Stimulated activated CD8-positive, alpha-beta memory T cell treated with anti-CD3 and anti-CD28 coated beads, Interleukin-12 subunit alpha, Interleukin-12 subunit beta, amount 100 ng/mL, for 24 hours (primary cell): ENCODE results near the gene PEX16.
"Not testable (repeated sequence)": the region's sequence is repeated elsewhere in the genome, so short reads cannot be mapped to it uniquely, and the experiment has no call there.

Experiments
- DNase-seq: peaks from one replicate; pipeline ENCODE4 v3.0.0-alpha.2; 2020; ENCODE audit errors: extremely low read depth

PEX16 gene

GRCh38 chr11:45918331-45918941 is 759 bp upstream of the PEX16 start:
- peak; percentile 38 for DNase-seq

DNA sequence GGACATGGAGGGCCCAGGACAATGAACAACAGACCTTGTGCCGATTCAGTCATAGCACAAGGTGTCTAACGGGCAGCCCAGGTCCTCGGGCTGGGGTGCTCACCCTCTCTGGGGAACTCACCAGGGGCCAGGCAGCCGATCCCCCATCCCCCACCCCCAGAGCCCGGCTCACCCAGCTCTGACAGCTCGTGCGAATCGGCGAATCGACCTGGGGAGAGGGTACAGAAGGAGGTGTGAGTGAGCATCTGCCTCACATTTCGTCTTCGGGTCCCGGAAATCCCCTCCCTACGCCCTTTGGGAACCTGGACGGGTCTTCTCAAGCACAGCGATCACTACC is 423 bp downstream of the PEX16 start:
- DNase-seq: no peak

DNA sequence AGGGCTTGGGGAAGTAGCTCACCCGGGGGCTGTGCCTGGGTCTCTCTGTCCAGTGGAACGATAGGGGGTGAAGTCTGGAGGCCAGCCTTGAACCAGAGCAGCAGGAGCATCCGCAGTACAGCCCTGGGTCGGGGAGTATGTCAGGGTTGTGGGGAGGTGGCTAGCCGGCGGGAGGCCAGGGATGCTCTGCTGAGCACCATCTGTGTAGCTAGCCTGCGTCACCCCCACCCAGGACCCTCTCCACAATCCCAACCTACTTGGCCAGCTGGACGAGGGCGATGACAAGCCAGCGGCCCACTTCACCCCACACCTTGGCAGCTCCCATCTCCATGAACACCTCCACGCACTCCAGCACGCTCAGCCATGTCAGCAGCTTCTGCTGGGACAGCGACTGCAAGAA is 2.2 kb downstream of the PEX16 start:
- DNase-seq: no peak

- DNase-seq: no peak
Measured at GRCh38 chr11:45913942-45914635, 3.6 kb downstream of the PEX16 start.

- no peak for DNase-seq
Measured at GRCh38 chr11:45913514-45913913, 4.2 kb downstream of the PEX16 start.

GRCh38 chr11:45910623-45911022 is 7.1 kb downstream of the PEX16 start:
- no peak for DNase-seq

GRCh38 chr11:45909594-45910475 is 7.8 kb downstream of the PEX16 start:
- DNase-seq: no peak

DNA sequence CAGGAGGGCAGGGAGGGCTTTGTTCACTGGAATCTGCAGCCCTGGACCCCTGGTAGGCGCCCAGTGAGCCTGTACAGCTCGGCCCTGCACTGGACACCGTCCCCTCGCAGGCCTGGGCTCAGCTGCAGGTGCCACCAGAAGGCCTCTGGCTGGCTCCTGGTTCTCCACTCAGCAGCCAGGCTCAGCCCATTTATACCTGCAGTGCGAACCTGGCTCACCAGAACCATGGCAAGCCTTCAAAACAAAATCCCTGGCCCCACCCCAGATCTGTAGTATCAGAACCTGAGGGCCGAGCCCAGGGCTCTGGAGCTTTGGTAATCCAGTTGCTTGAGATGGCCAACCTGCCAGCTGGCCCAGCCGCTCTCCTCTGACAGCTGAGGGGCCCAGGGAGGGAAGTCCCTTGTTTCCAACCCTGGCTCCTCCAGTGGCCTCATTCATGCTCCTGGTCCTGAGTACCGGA is 9.7 kb downstream of the PEX16 start:
- DNase-seq: no peak

GRCh38 chr11:45906965-45907611 is 10.6 kb downstream of the PEX16 start, which contains the start of gene FREY1:
TSS of gene FREY1 (minus strand) at chr11:45907271. CDS start at chr11:45907245, 26 bp downstream.
- DNase-seq: no peak

- DNase-seq: no peak
Measured at GRCh38 chr11:45906096-45906682, 11.5 kb downstream of the PEX16 start.

- not testable (repeated sequence) for DNase-seq
Measured at GRCh38 chr11:45905576-45905975, 12.1 kb downstream of the PEX16 start.

DNA sequence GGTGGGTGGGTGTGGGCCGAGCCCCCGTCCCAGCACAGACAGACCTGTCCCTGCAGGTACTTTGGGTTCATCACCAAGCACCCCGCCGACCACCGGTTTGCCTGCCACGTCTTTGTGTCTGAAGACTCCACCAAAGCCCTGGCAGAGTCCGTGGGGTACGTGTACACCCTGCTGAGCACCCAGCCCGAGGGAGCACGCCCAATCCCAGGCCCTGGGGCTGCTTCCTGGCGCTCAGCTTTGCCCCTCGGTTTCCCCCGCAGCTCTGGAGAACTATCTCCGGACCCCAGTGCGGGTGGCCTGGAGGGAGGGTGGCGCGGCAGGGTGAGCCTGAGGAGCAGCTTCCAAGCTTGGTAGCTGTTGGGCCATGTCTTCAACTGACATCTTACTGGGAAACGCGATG is 12.6 kb downstream of the PEX16 start:
- no peak for DNase-seq

DNA sequence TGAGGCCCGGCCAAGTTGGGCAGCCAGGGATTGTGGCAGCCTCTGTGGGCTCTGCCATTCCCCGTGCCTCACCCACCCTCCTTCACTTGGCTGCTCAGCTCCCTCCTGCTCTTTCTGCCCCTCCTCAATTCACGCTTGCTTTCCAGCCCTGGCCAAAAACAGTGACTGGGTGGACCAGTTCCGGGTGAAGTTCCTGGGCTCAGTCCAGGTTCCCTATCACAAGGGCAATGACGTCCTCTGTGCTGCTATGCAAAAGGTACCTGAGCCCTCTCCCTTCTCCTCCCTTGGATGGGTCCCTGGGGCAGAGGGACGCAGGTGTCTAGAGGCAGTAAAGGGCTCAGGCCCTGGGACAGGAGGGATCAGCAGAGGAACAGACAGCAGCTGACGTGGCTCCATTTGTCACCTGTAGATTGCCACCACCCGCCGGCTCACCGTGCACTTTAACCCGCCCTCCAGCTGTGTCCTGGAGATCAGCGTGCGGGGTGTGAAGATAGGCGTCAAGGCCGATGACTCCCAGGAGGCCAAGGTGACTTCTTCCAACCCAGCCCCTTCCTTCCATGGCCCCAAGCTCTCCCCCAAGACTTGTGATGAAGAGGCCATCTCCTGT is 13.3 kb downstream of the PEX16 start:
- DNase-seq: no peak

GRCh38 chr11:45902452-45903380 is 15.0 kb downstream of the PEX16 start:
- DNase-seq: no peak

DNA sequence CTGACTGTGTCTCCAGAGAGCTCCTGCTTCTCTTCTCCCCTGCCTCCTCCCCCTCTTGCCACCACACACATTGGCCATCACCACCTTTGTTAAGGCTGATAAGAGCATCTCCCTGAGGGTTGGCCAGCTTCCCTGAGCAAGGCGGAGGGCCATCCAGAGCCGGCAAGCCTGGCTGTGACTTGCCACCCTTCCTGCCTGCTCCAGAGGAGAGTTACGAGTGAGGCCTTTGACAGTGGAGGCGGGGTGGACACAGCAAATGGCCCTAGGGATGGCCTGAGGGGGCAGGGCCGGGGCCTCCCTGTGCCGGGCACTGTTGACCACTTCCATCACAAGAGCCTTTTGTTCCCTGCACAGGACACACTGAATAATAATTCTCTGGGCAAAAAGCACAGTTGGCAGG is 16.1 kb downstream of the PEX16 start:
- no peak for DNase-seq

DNA sequence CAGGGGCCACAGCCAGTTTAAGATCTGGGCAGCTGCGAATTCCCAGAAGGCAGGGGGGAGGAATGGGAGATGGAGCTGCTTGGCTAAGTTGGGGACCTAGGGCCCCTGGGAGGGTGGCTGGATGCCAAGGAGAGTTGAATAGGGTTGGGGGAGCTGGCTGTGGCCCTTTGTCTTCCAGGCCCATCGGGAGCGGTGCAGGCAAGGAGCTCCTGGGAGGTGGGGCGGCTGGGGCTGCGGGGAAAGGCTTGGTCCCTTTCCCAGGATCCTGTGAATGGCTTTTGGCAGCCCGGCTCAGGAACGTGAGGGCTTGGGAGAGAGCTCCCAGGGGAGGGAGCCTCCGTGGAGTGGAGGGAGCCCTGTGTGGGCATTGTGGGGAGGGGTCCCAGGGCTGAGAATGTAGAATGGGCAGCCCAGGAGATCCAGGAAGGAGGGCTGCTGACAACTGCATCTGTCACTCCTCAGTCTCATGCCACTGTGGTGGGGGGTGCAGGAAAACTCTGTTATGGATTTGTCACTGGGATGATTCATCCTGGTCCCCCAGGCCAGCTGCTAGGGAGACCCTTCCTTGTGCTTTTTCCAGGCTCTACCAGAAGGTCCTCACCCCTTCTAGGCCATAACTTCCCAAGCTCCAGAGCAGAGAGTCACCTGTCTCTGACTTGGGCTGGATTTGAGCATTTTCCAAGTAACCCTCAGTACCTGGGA is 16.6 kb downstream of the PEX16 start:
- no peak for DNase-seq

- DNase-seq: not testable (repeated sequence)
Measured at GRCh38 chr11:45900175-45900800, 17.4 kb downstream of the PEX16 start.

DNA sequence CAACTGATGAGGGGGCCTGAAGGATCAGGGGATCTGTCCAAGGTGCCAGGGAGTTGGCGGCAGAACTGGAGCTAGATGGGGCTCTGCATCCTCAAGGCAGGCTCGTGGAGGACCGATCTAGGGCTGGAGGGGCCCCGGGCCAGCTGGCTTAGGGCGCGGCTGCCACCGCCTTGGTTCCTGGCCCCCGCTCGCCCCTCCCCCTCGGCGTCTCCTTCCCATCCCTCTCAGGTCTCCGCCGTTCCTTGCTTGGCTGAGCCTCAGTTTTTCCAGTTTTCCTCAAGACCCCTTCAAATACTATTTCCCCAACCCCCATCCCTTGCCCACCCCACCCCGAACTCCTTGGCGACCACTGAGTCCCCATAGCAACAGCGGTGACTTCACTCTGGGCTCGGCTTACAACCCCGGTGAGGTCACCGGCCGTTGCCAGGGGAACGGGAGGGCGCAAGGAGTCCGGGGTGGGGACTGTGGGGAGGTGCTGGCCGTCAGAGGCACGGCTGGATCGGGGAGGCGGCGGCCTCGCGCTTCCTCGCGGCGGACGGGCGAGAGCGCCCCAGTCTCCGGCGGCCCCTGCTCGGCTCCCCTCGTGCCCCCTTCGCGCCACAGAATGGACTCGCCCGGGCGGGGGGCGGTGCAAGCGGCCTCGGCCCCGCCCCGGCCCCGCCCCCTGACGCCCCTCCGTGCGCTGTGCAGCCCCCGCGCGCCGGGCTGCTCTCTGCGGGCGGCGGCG is 18.1 kb downstream of the PEX16 start:
- DNase-seq: peak; percentile 43
